Measurements from ENCODE around the gene MAPKAPK3.

The MAPKAPK3 gene

DNA sequence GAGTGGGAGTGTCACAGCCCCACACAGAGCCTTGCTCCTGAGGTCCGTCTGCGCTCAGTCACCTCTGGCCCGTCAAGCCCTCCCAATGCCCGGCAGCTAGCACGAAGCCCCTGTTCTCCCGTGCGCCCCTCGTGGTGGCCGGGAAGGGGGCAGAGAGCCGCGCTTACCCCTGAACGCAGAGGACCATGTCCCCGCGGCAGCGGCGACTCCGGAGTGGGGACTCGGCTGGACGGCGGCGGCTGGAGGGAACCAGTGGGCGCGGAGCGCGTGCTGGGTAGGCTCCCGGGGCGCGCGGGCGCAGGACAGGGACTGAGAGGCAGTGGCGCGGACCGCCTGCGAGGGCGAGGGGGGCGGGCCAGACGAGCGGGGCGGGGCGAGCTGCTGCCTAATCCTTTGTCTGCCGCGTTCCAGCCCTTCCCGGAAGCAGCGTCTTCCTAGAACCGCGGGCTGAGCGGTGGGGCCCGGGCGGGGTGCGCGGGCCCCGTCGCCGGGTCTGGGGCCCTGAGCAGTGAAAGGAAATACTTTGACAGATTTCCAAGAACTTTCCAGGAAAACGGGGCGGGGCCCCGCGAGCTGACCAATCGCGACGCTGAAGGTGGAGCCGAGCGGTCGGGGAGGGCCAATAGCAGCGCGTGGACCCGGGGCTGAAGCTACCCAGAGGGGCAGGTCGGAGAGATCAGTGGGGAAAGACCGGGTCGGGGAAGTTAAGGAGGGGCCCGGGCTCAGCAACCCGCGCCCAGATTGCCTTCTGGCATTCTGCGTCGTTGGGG is 5.3 kb upstream of the MAPKAPK3 start, which contains the start of gene CISH:
TSS of gene CISH (minus strand) at position 311 of the 770 bp plus-strand sequence. CDS start at position 187, 124 bp downstream.
- peaks cover 20% of the 10 kb centered on the region for H3K4me1 ChIP-seq (ENCODE audit: control insufficient read depth, low read length)
- peaks cover 15% of the 10 kb centered on the region for H4K20me1 ChIP-seq (ENCODE audit: control insufficient read depth, insufficient read depth, low read depth, low read length)
- H3K9me3 ChIP-seq (ENCODE audit: control insufficient read depth, insufficient read depth, low read length): no peaks in the 10 kb centered on the region
- no peaks in the 10 kb centered on the region for H3K79me2 ChIP-seq (ENCODE audit: control insufficient read depth, low read length)
- H3K36me3 ChIP-seq (ENCODE audit: control insufficient read depth, low read length): no peaks in the 10 kb centered on the region
- H3K9me2 ChIP-seq (replicated peaks; ENCODE audit: control insufficient read depth, low read length): no peaks in the 10 kb centered on the region
- H3F3A ChIP-seq (ENCODE audit: control insufficient read depth, insufficient read depth): peaks cover 13% of the 10 kb centered on the region
- H3K4me2 ChIP-seq (ENCODE audit: low read length): peak within 1 kb of the TSS; percentile 98
- peak within 1 kb of the TSS; percentile 77 for H3K4me3 ChIP-seq (ENCODE audit: low read length)
- TF ChIP-seq, protein P1, sequence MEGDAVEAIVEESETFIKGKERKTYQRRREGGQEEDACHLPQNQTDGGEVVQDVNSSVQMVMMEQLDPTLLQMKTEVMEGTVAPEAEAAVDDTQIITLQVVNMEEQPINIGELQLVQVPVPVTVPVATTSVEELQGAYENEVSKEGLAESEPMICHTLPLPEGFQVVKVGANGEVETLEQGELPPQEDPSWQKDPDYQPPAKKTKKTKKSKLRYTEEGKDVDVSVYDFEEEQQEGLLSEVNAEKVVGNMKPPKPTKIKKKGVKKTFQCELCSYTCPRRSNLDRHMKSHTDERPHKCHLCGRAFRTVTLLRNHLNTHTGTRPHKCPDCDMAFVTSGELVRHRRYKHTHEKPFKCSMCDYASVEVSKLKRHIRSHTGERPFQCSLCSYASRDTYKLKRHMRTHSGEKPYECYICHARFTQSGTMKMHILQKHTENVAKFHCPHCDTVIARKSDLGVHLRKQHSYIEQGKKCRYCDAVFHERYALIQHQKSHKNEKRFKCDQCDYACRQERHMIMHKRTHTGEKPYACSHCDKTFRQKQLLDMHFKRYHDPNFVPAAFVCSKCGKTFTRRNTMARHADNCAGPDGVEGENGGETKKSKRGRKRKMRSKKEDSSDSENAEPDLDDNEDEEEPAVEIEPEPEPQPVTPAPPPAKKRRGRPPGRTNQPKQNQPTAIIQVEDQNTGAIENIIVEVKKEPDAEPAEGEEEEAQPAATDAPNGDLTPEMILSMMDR (IDR thresholded peaks at IDR 0.05; ENCODE audit: low read depth, low read length, poor library complexity, severe bottlenecking): peak; percentile 54
- no peak for TF ChIP-seq EZH2phosphoT487 (IDR thresholded peaks at IDR 0.05; ENCODE audit: borderline replicate concordance, low read length)
- H3K27ac ChIP-seq (ENCODE audit: low read depth, low read length): no peak within 1 kb of the TSS
- H3K27me3 ChIP-seq (ENCODE audit: control insufficient read depth, low read length): peaks cover 65% of the 10 kb centered on the region

DNA sequence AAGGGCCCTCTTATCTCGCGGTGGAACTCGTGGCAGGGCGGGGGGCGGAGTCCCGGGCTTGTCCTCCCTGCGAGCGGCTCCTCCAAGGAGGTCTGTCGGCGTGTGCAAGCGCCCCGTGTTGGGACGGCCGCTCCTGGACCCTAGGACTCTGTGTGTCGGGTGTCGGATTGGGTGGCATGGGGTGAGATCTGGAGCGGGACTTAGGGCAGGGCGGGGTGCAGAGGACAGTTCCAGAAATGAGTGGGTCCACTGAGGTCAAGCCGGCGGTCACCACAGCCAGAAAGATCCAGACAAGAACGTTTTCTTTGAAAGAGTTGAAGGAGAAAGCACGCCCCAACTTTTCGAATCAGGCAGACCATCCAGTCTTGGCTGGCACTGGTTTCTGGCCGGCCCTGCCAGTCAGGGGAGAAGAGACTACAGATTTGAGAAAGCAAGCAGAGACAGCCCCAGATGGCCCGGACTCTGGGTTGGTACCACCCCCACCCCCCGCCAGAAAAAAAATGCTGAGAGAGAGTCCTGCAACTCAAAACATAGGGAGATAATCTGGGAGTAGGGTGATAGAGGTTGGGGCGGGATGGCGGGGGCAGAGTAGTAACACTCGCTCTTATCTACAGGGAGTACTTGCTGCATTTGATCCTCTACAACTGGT is 4.6 kb upstream of the MAPKAPK3 start:
- Histone ChIP-seq H3K4me3 (ENCODE audit: low read length) (peak overlapping the region; percentile 77), H4K20me1 (ENCODE audit: control insufficient read depth, insufficient read depth, low read depth, low read length) (peaks cover 15% of the 10 kb centered on the region), H3K27ac (ENCODE audit: low read depth, low read length) (no peak overlapping the region), H3K4me1 (ENCODE audit: control insufficient read depth, low read length) (peaks cover 21% of the 10 kb centered on the region), H3K79me2 (ENCODE audit: control insufficient read depth, low read length) (no peaks in the 10 kb centered on the region; the same call in 1 of the 2 replicates), H3K9me3 (ENCODE audit: control insufficient read depth, insufficient read depth, low read length) (no peaks in the 10 kb centered on the region), H3K36me3 (ENCODE audit: control insufficient read depth, low read length) (no peaks in the 10 kb centered on the region), H3F3A (ENCODE audit: control insufficient read depth, insufficient read depth) (peaks cover 13% of the 10 kb centered on the region), H3K4me2 (ENCODE audit: low read length) (peak overlapping the region; percentile 98), H3K27me3 (ENCODE audit: control insufficient read depth, low read length) (peaks cover 63% of the 10 kb centered on the region), H3K9me2 (replicated peaks; ENCODE audit: control insufficient read depth, low read length) (no peaks in the 10 kb centered on the region)
- no peak; the same call in 1 of the 2 replicates for TF ChIP-seq EZH2phosphoT487 (IDR thresholded peaks at IDR 0.05; ENCODE audit: borderline replicate concordance, low read length)
- TF ChIP-seq, protein P1 (IDR thresholded peaks at IDR 0.05; ENCODE audit: low read depth, low read length, poor library complexity, severe bottlenecking): no peak

DNA sequence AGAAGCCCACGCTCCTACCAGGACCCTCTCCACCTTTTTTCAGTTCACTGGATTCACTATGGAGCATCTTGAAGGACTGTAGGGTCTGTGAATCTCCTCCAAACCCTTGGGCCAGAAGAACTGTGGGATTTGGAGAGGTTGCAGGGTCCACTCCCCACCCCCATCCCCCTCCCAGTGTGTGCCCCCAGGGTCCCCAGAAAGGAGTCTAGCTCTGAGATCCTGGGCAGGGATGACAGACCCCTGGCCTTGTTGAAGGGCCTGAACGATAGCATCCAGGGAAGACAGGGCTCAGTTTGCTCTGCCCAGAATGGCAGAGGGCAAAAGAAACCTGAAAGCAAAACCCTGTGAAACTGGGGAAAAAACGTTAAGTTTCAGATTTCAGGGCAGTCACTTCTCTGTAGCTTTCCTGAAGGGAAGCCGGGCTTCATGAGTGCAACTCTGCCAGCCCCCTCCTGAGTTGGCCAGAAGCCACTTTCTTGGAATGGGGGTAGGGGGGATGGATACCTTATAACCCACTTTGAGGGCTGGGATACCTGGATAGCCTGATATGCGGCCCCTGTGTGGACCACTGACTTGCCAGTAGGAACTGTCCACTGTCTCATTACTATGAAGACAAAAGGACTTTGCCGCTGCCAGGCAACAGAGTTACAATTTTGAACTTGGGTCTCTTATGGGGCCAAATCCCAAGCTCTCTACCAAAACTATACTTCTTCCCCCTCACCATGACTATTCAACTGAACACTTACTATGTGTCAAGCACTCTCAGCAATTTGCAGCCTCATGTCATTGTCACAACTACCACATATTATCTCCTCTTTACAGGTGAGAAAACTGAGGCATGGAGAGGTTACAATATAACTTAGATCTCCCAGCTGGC is 3.7 kb upstream of the MAPKAPK3 start:
- Histone ChIP-seq H3K27ac (ENCODE audit: low read depth, low read length) (no peak overlapping the region), H3F3A (ENCODE audit: control insufficient read depth, insufficient read depth) (peaks cover 13% of the 10 kb centered on the region), H3K9me3 (ENCODE audit: control insufficient read depth, insufficient read depth, low read length) (no peaks in the 10 kb centered on the region), H3K9me2 (replicated peaks; ENCODE audit: control insufficient read depth, low read length) (no peaks in the 10 kb centered on the region), H3K79me2 (ENCODE audit: control insufficient read depth, low read length) (peaks cover 6% of the 10 kb centered on the region; the same call in 1 of the 2 replicates), H3K4me3 (ENCODE audit: low read length) (no peak overlapping the region), H4K20me1 (ENCODE audit: control insufficient read depth, insufficient read depth, low read depth, low read length) (peaks cover 15% of the 10 kb centered on the region), H3K27me3 (ENCODE audit: control insufficient read depth, low read length) (peaks cover 61% of the 10 kb centered on the region), H3K4me2 (ENCODE audit: low read length) (no peak overlapping the region), H3K4me1 (ENCODE audit: control insufficient read depth, low read length) (peaks cover 29% of the 10 kb centered on the region), H3K36me3 (ENCODE audit: control insufficient read depth, low read length) (no peaks in the 10 kb centered on the region)
- TF ChIP-seq, protein P1 (IDR thresholded peaks at IDR 0.05; ENCODE audit: low read depth, low read length, poor library complexity, severe bottlenecking): no peak
- TF ChIP-seq EZH2phosphoT487 (IDR thresholded peaks at IDR 0.05; ENCODE audit: borderline replicate concordance, low read length): no peak

Data from DOHH2 (cell line).